Transverse colon (tissue), 4 donors: ENCODE data around the gene ATP6V1G1. TPM values are rescaled to one million over a fixed set of nuclear protein-coding genes. Genes with fewer than 3 reads are reported as not detected.

Source experiments
- DNase-seq: peaks from one replicate; pipeline ENCODE4 v3.0.0-alpha.2; 2019
- H3K27ac ChIP-seq, 4 donors: fragments of 200-600 bp; sonication (generic); 2 replicates each; pipeline ENCODE4 v1.5.1; 2016 to 2018; ENCODE audit warnings: inconsistent platforms in 4 of 4
- H3K27me3 ChIP-seq: fragments of 200-600 bp; sonication (generic); 2 replicates; pipeline ENCODE4 v1.5.1; 2017; ENCODE audit warnings: inconsistent platforms
- H3K36me3 ChIP-seq, 4 donors: fragments of 200-600 bp; sonication (generic); 2 replicates each; pipeline ENCODE4 v1.5.1; 2017 to 2019; ENCODE audit warnings: inconsistent platforms in 4 of 4
- H3K4me1 ChIP-seq, 4 donors: fragments of 200-600 bp; sonication (generic); 2 replicates each; pipeline ENCODE4 v1.5.1; 2017 to 2020; ENCODE audit warnings: inconsistent platforms in 4 of 4
- H3K4me3 ChIP-seq, 4 donors: fragments of 200-600 bp; sonication (generic); 1 replicate in 1 of 4; 2 replicates in 3 of 4; pipeline versions ENCODE4 v1.5.1 to v1.6.1; 2017 to 2019; ENCODE audit warnings: inconsistent platforms in 4 of 4
- H3K9me3 ChIP-seq, 2 donors: fragments of 200-600 bp; sonication (generic); 2 replicates each; pipeline ENCODE4 v1.5.1; 2017 to 2019; ENCODE audit warnings: inconsistent platforms in 2 of 2
- EP300 ChIP-seq: sonication (generic); formaldehyde crosslinking; IDR thresholded peaks from one replicate; pipeline ENCODE4 v1.6.1; 2017; ENCODE audit warnings: antibody characterized with exemption, low read depth
- POLR2A ChIP-seq: fragments of 450-650 bp; IDR thresholded peaks from one replicate; pipeline ENCODE4 v1.6.1; 2016; ENCODE audit warnings: antibody characterized with exemption, mild to moderate bottlenecking, moderate library complexity
- POLR2AphosphoS5 ChIP-seq, 3 donors: sonication (generic); formaldehyde crosslinking; IDR thresholded peaks; one replicate each; pipeline ENCODE4 v1.6.1; 2016; ENCODE audit warnings: antibody characterized with exemption in 3 of 3
- WGBS, 2 donors: methylation state at CpG; one replicate each; pipeline ENCODE4 v1.1.5; 2018; ENCODE audit warnings: low coverage in 1 of 2; 5-methylcytosine and 5-hydroxymethylcytosine counted together
- in situ Hi-C, 4 donors: fragments of 200-750 bp; cut with MboI; loops; one replicate each; pipeline versions ENCODE4 v1.15.0 to v1.15.1; 2017; ENCODE audit warnings: low sequenced_read_pairs in 3 of 4, low pct_ligation_motif_present in 1 of 4, low pct_unique_long_range_greater_than_20kb in 1 of 4
- intact Hi-C: fragments of 100-400 bp; cut with DNase I; formaldehyde crosslinking; loops from one replicate; pipeline ENCODE4 v1.15.1; 2023; ENCODE audit warnings: low total_unique reads
- total RNA-seq, 4 donors: library from RNA; depleted of rRNA; stranded (reverse); fragments of >200 nt; gene quantifications; one replicate each; pipeline ENCODE4 v1.1.0, GENCODE V29; 2016
- TF ChIP-seq, protein P1 (sequence below), 5 experiments: fragments of 200-600 bp in 3 of 5; fragments of 450-650 bp in 2 of 5; sonication (generic) in 3 of 5; IDR thresholded peaks; 1 replicate in 2 of 5; 2 replicates in 3 of 5; pipeline ENCODE4 v1.5.1; 2016 to 2017; ENCODE audit warnings: antibody characterized with exemption in 5 of 5, inconsistent platforms in 3 of 5, mild to moderate bottlenecking in 2 of 5, moderate library complexity in 1 of 5

The ATP6V1G1 gene
- total RNA-seq, 4 donors from 2014 or later: 102 to 144 (median 131) TPM

DNA sequence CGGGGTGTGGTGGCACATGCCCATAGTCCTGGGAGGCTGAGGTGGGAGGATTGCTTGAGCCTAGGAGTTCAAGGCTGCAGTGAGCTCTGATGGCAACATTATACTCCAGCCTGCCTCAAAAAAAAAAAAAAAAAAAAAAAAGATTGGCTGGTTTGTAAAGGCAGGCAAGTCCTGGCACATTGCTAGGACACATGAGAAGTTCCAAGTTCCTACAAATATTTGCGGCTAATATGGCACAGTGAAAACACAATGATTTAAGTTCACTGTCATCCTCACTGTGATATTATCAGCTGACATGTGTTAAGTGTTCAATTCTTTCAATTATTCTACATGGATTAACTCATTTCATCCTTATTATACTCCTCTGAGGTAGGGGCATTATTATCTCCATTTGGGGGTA, 43.6 kb downstream of the ATP6V1G1 start:
- intact Hi-C loops: no loop called here
- peaks cover 0 to 28% (median 4%) of the 10 kb centered on the region in 4 donors for H3K36me3 ChIP-seq

DNA sequence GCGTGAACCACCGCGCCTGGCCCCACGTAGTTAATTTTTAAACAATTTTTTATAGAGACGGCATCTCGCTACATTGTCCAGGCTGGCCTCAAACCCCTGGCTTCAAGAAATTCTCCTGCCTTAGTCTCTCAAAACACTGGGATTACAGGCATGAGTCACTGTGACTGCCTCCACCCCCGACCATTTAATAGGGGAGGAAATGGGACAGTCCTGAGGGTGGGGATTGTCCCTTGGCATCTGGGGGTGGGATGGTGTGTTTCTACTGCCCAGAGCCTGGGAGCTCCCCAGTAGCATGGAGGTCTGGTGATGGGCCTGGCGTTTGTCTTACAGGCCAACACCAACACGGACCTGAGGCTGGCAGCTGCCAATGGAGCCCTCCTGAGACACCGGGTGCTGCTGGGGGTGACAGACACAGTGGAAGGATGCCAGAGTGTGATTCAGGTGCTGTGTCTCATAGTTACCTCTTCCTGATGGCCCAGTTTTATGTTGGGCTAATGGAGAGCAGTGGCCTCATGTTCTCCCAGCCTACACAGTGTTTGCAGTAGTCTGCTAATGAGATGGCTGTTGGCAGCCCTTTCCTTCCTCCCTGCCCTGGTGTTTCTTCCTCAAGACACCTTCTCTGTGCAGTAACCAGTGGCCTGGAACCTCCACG, 46.0 kb downstream of the ATP6V1G1 start:
- no peaks in the 10 kb centered on the region for H3K27me3 ChIP-seq
- TF ChIP-seq POLR2A (no peak), EP300 (no peak), POLR2AphosphoS5 (IDR thresholded peaks at IDR 0.05) (no peak)
- TF ChIP-seq, protein P1, sequence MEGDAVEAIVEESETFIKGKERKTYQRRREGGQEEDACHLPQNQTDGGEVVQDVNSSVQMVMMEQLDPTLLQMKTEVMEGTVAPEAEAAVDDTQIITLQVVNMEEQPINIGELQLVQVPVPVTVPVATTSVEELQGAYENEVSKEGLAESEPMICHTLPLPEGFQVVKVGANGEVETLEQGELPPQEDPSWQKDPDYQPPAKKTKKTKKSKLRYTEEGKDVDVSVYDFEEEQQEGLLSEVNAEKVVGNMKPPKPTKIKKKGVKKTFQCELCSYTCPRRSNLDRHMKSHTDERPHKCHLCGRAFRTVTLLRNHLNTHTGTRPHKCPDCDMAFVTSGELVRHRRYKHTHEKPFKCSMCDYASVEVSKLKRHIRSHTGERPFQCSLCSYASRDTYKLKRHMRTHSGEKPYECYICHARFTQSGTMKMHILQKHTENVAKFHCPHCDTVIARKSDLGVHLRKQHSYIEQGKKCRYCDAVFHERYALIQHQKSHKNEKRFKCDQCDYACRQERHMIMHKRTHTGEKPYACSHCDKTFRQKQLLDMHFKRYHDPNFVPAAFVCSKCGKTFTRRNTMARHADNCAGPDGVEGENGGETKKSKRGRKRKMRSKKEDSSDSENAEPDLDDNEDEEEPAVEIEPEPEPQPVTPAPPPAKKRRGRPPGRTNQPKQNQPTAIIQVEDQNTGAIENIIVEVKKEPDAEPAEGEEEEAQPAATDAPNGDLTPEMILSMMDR (IDR thresholded peaks at IDR 0.05): no peak
- H3K4me3 ChIP-seq: no peak overlapping the region
- H3K9me3 ChIP-seq: no peaks in the 10 kb centered on the region
- H3K27ac ChIP-seq: no peak overlapping the region
- intact Hi-C loops: no loop called here
- WGBS, 2 donors: 89% methylated on average over 11 of the region's 11 CpGs; no CpG with 5 or more reads in 1 of the 2 donors
- H3K4me1 ChIP-seq: no peaks in the 10 kb centered on the region
- peaks cover 0 to 23% (median 4%) of the 10 kb centered on the region in 4 donors for H3K36me3 ChIP-seq
- no peak for DNase-seq
- in situ Hi-C loops: no loop called here

More for the DNA sequence above, 43.6 kb downstream of the ATP6V1G1 start:
- WGBS, 2 donors: 38 to 60% methylated on average over 1 to 2 of the region's 2 CpGs
- TF ChIP-seq POLR2A (no peak), POLR2AphosphoS5 (IDR thresholded peaks at IDR 0.05) (no peak), EP300 (no peak)
- TF ChIP-seq, protein P1 (IDR thresholded peaks at IDR 0.05): no peak
- H3K27ac ChIP-seq: no peak overlapping the region
- H3K9me3 ChIP-seq: no peaks in the 10 kb centered on the region
- no peak for DNase-seq
- no peaks in the 10 kb centered on the region for H3K27me3 ChIP-seq
- in situ Hi-C loops: no loop called here
- H3K4me3 ChIP-seq: no peak overlapping the region
- H3K4me1 ChIP-seq: no peaks in the 10 kb centered on the region

DNA sequence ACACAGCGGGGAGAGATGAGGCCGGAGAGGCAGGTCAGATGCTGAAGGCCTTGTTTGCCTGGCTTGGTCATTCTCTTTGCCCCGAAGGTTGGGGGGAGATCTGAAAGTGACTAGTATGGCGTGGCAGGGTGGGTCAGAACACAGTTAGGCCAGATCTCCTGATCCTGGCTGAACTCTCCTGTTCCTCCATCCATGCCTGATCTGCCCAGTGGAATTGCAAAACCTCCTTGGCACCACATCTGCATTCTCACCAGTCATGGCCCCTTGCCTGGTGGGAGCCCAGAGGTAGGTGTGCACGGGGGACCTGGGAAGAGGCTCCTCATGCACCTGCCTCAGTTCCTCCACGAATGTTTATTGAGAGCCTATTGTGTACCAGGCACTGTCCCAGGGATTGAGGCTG, 46.8 kb downstream of the ATP6V1G1 start:
- intact Hi-C loops (no loop called here), in situ Hi-C loops (no loop called here)
- peaks cover 0 to 23% (median 6%) of the 10 kb centered on the region in 4 donors for H3K36me3 ChIP-seq
- no peaks in the 10 kb centered on the region for H3K4me1 ChIP-seq
- TF ChIP-seq POLR2AphosphoS5 (IDR thresholded peaks at IDR 0.05) (no peak), EP300 (no peak), POLR2A (no peak)
- TF ChIP-seq, protein P1 (IDR thresholded peaks at IDR 0.05): no peak
- H3K4me3 ChIP-seq: no peak overlapping the region
- no peak overlapping the region for H3K27ac ChIP-seq
- no peaks in the 10 kb centered on the region for H3K27me3 ChIP-seq
- no peak for DNase-seq
- WGBS, 2 donors: 90% methylated on average over 6 of the region's 6 CpGs; no CpG with 5 or more reads in 1 of the 2 donors
- H3K9me3 ChIP-seq: no peaks in the 10 kb centered on the region

DNA sequence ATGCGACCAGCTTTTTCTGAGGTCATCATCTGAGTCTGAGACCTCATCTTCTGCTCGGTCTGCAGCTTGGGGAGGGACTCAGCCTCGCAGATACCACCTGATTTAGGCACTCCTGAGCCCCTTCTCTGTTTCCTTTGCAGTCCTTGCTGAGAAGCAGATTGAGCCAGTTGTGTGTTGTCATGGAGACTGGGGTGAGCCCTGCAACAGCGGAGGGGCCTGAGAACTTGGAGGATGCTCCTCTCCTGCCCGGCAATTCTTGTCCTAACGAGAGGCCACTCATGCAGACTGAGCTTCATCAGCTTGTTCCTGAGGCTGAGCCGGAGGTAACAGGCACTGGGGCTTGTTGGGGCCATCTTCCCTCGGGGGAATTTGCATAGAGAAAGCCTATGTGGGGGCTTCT, 50.8 kb downstream of the ATP6V1G1 start:
- TF ChIP-seq, protein P1 (IDR thresholded peaks at IDR 0.05): no peak
- TF ChIP-seq POLR2AphosphoS5 (IDR thresholded peaks at IDR 0.05) (no peak), EP300 (no peak), POLR2A (no peak)
- H3K27ac ChIP-seq: no peak overlapping the region
- DNase-seq: no peak
- in situ Hi-C loops: no loop called here
- H3K4me1 ChIP-seq: no peaks in the 10 kb centered on the region
- H3K4me3 ChIP-seq: no peak overlapping the region
- intact Hi-C loops: no loop called here
- H3K9me3 ChIP-seq: no peaks in the 10 kb centered on the region
- 90 to 100% methylated on average over 1 to 8 of the region's 8 CpGs for WGBS, 2 donors
- peaks cover 0 to 25% (median 10%) of the 10 kb centered on the region in 4 donors for H3K36me3 ChIP-seq
- no peaks in the 10 kb centered on the region for H3K27me3 ChIP-seq
